ENCODE measurements around the gene CHIT1. TPM values are rescaled to one million over a fixed set of nuclear protein-coding genes. Genes with fewer than 3 reads are reported as not detected.

CHIT1 gene
- total RNA-seq, 1 experiment from 2014 or later: not detected

GRCh38 chr1:203170625-203171330 lies 58.7 kb downstream of the CHIT1 start:
- Mint-ChIP-seq H3K36me3 (ENCODE audit: insufficient read depth, unreplicated experiment) (no peaks in the 10 kb centered on the region), H3K4me3 (ENCODE audit: low read depth, unreplicated experiment) (no peak overlapping the region), H3K9me3 (ENCODE audit: low read depth, unreplicated experiment) (no peaks in the 10 kb centered on the region), H3K27me3 (ENCODE audit: unreplicated experiment) (peaks cover 72% of the 10 kb centered on the region), H3K27ac (ENCODE audit: unreplicated experiment) (no peak overlapping the region), H3K4me1 (ENCODE audit: low read depth, unreplicated experiment) (peaks cover 7% of the 10 kb centered on the region)
- CTCF ChIA-PET: interaction anchor here (0.5 to 3.7 kb wide), 4 partner anchors 44 to 150 kb away, joined by 3 to 68 read pairs (median 4); no protein-coding TSS in a partner anchor
- no TSS peak for BruUV-seq (replicated peaks)
- intact Hi-C loops (cut with micrococcal nuclease; ENCODE audit: unreplicated experiment): no loop called here
- no peak for DNase-seq
- TF ChIP-seq CTCF (IDR thresholded peaks at IDR 0.05; ENCODE audit: unreplicated experiment): no peak

- Mint-ChIP-seq H3K36me3 (ENCODE audit: insufficient read depth, unreplicated experiment) (no peaks in the 10 kb centered on the region), H3K27ac (ENCODE audit: unreplicated experiment) (no peak overlapping the region), H3K9me3 (ENCODE audit: low read depth, unreplicated experiment) (no peaks in the 10 kb centered on the region), H3K27me3 (ENCODE audit: unreplicated experiment) (peaks cover 72% of the 10 kb centered on the region), H3K4me3 (ENCODE audit: low read depth, unreplicated experiment) (no peak overlapping the region), H3K4me1 (ENCODE audit: low read depth, unreplicated experiment) (peaks cover 7% of the 10 kb centered on the region)
- CTCF ChIA-PET: interaction anchor here (1.3 kb wide), 1 partner anchor 52 kb away, joined by 4 read pairs; no protein-coding TSS in a partner anchor
- TF ChIP-seq CTCF (IDR thresholded peaks at IDR 0.05; ENCODE audit: unreplicated experiment): no peak
- DNase-seq: no peak
- no TSS peak for BruUV-seq (replicated peaks)
- intact Hi-C loops (cut with micrococcal nuclease; ENCODE audit: unreplicated experiment): no loop called here
Measured at GRCh38 chr1:203169770-203170520, 59.5 kb downstream of the CHIT1 start.

GRCh38 chr1:203168991-203169390 lies 60.5 kb downstream of the CHIT1 start:
- DNase-seq: no peak
- Mint-ChIP-seq H3K27me3 (ENCODE audit: unreplicated experiment) (peaks cover 72% of the 10 kb centered on the region), H3K9me3 (ENCODE audit: low read depth, unreplicated experiment) (no peaks in the 10 kb centered on the region), H3K4me1 (ENCODE audit: low read depth, unreplicated experiment) (peaks cover 7% of the 10 kb centered on the region), H3K4me3 (ENCODE audit: low read depth, unreplicated experiment) (no peak overlapping the region), H3K27ac (ENCODE audit: unreplicated experiment) (no peak overlapping the region), H3K36me3 (ENCODE audit: insufficient read depth, unreplicated experiment) (no peaks in the 10 kb centered on the region)
- intact Hi-C loops (cut with micrococcal nuclease; ENCODE audit: unreplicated experiment): no loop called here
- CTCF ChIA-PET: interaction anchor here (1.3 kb wide), 1 partner anchor 51 kb away, joined by 4 read pairs; no protein-coding TSS in a partner anchor
- no TSS peak for BruUV-seq (replicated peaks)
- no peak for TF ChIP-seq CTCF (IDR thresholded peaks at IDR 0.05; ENCODE audit: unreplicated experiment)

GRCh38 chr1:203168256-203168786 lies 61.2 kb downstream of the CHIT1 start:
- no TSS peak for BruUV-seq (replicated peaks)
- peaks cover 72% of the 10 kb centered on the region for H3K27me3 Mint-ChIP-seq (ENCODE audit: unreplicated experiment)
- H3K27ac Mint-ChIP-seq (ENCODE audit: unreplicated experiment): no peak overlapping the region
- TF ChIP-seq CTCF (IDR thresholded peaks at IDR 0.05; ENCODE audit: unreplicated experiment): no peak
- no peak for DNase-seq
- H3K9me3 Mint-ChIP-seq (ENCODE audit: low read depth, unreplicated experiment): no peaks in the 10 kb centered on the region
- intact Hi-C loops (cut with micrococcal nuclease; ENCODE audit: unreplicated experiment): no loop called here
- CTCF ChIA-PET: interaction anchor here (0.6 to 1.3 kb wide), 3 partner anchors 48 to 85 kb away, joined by 3 to 4 read pairs (median 4); no protein-coding TSS in a partner anchor
- no peak overlapping the region for H3K4me3 Mint-ChIP-seq (ENCODE audit: low read depth, unreplicated experiment)
- peaks cover 7% of the 10 kb centered on the region for H3K4me1 Mint-ChIP-seq (ENCODE audit: low read depth, unreplicated experiment)
- H3K36me3 Mint-ChIP-seq (ENCODE audit: insufficient read depth, unreplicated experiment): no peaks in the 10 kb centered on the region
